Stomach smooth muscle (tissue), 2 donors: Measurements from ENCODE around the gene ANKRD16.

ENCODE experiments used
- H3K27ac ChIP-seq: one replicate; pipeline ENCODE4 v1.7.0; 2013; ENCODE audit warnings: mild to moderate bottlenecking, low read length, inconsistent platforms
- H3K27me3 ChIP-seq, 2 donors: one replicate each; pipeline ENCODE4 v1.7.0; 2013; ENCODE audit warnings: low read length in 2 of 2; ENCODE audit not compliant: insufficient read depth in 2 of 2, control insufficient read depth in 1 of 2
- H3K36me3 ChIP-seq, 2 donors: one replicate each; pipeline ENCODE4 v1.7.0; 2013; ENCODE audit warnings: low read length in 2 of 2; ENCODE audit not compliant: control insufficient read depth in 2 of 2, insufficient read depth in 2 of 2
- H3K4me1 ChIP-seq: one replicate; pipeline ENCODE4 v1.7.0; 2013; ENCODE audit warnings: low read length; ENCODE audit not compliant: control insufficient read depth, insufficient read depth
- H3K4me3 ChIP-seq, 2 donors: one replicate each; pipeline ENCODE4 v1.7.0; 2013; ENCODE audit warnings: low read length in 2 of 2
- H3K9ac ChIP-seq, 2 donors: one replicate each; pipeline ENCODE4 v1.7.0; 2013; ENCODE audit warnings: low read length in 2 of 2, mild to moderate bottlenecking in 1 of 2
- H3K9me3 ChIP-seq, 2 donors: one replicate each; pipeline ENCODE4 v1.7.0; 2013; ENCODE audit warnings: low read length in 2 of 2; ENCODE audit not compliant: control insufficient read depth in 2 of 2
- donor health status: healthy.
- donor health status: Pancreatic carcinoma.

The ANKRD16 gene

GRCh38 chr10:5894403-5894802 lies 4.7 kb upstream of the ANKRD16 start:
- no peak overlapping the region for H3K4me3 ChIP-seq
- peaks cover 0 to 7% of the 10 kb centered on the region in 2 donors for H3K9me3 ChIP-seq
- no peaks in the 10 kb centered on the region for H3K27me3 ChIP-seq
- H3K36me3 ChIP-seq, result peaks cover 15 to 23% of the 10 kb centered on the region in 2 donors
- peaks cover 19% of the 10 kb centered on the region for H3K4me1 ChIP-seq
- no peak overlapping the region for H3K27ac ChIP-seq
- H3K9ac ChIP-seq, result no peak overlapping the region

DNA sequence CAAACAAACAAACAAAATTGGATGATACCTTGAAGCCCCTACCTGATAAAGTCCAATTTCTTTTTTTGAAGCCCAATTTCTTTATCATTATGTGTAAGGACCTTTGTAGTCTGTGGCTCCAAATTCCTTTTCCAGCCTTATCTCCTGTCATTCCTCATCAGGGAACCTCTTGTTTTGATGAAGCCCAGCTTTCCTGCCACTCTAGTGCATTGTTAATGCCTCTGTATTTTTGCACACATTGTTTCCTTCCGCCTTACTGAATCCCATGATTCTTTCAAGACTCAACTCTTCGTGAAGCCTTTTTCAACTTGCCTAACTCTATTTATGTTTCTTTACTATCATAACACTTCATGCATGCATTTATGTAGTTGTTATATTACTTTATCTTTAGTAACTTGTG lies 3.6 kb upstream of the ANKRD16 start:
- Histone ChIP-seq H3K9me3 (peaks cover 0 to 6% of the 10 kb centered on the region in 2 donors), H3K36me3 (peaks cover 15 to 20% of the 10 kb centered on the region in 2 donors), H3K27ac (no peak overlapping the region), H3K27me3 (no peaks in the 10 kb centered on the region), H3K4me1 (peaks cover 24% of the 10 kb centered on the region), H3K9ac (no peak overlapping the region), H3K4me3 (no peak overlapping the region)

DNA sequence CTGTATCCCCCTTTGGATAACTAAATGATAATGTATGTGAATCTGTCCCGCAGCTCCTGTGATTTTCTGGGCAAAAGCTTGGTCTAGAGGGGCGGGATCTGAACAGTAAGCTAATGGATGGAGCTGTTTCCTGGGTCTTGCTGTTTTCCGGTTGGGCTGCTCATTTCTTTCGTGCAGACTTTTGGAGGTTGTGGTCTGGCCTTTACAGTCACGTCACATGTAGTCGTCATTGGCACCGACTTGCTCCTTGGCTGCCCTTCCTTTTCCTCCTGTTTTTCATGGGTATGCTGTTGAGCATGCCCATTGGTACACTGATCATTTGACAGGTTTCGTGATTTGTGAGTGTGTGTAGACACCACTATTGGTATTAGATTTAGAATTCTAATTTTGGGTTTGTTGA lies 2.3 kb upstream of the ANKRD16 start:
- Histone ChIP-seq H3K27ac (no peak overlapping the region), H3K27me3 (no peaks in the 10 kb centered on the region), H3K36me3 (peaks cover 13 to 20% of the 10 kb centered on the region in 2 donors), H3K4me3 (no peak overlapping the region), H3K4me1 (peaks cover 31% of the 10 kb centered on the region), H3K9ac (no peak overlapping the region), H3K9me3 (no peaks in the 10 kb centered on the region)

DNA sequence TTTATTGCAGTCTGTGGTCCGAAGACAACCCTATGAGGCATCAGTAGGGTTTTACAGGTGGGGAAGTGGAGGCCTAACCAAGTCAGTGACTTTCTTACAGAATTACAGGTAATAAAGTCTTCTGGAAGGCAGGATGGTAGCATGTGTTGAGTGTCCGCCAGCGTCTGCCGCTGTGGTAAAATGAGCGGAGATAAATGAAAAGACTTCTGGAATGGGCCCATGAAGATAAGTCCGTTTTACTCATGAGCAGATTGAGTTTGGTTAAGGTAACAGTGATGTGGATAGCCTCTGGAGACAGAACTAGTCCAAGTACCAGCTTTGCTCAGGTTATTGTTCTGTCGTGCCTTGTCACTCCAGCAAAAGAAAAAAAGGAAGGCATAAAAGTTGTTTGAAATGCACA lies 1.3 kb upstream of the ANKRD16 start:
- H3K9me3 ChIP-seq, result no peaks in the 10 kb centered on the region
- H3K4me1 ChIP-seq, result peaks cover 31% of the 10 kb centered on the region
- H3K4me3 ChIP-seq, result peak overlapping the region; percentile 89 to 94
- no peaks in the 10 kb centered on the region for H3K27me3 ChIP-seq
- peak overlapping the region; percentile 81 to 90 for H3K9ac ChIP-seq
- peak overlapping the region; percentile 37 for H3K27ac ChIP-seq
- peaks cover 15 to 17% of the 10 kb centered on the region in 2 donors for H3K36me3 ChIP-seq

- Histone ChIP-seq H3K4me3 (peak overlapping the region; percentile 89 to 94), H3K9ac (peak overlapping the region; percentile 81 to 90), H3K9me3 (no peaks in the 10 kb centered on the region), H3K27ac (peak overlapping the region; percentile 37), H3K36me3 (peaks cover 16% of the 10 kb centered on the region in 2 donors), H3K4me1 (peaks cover 31% of the 10 kb centered on the region), H3K27me3 (no peaks in the 10 kb centered on the region)
Observed at GRCh38 chr10:5890452-5890915, 791 bp upstream of the ANKRD16 start.

DNA sequence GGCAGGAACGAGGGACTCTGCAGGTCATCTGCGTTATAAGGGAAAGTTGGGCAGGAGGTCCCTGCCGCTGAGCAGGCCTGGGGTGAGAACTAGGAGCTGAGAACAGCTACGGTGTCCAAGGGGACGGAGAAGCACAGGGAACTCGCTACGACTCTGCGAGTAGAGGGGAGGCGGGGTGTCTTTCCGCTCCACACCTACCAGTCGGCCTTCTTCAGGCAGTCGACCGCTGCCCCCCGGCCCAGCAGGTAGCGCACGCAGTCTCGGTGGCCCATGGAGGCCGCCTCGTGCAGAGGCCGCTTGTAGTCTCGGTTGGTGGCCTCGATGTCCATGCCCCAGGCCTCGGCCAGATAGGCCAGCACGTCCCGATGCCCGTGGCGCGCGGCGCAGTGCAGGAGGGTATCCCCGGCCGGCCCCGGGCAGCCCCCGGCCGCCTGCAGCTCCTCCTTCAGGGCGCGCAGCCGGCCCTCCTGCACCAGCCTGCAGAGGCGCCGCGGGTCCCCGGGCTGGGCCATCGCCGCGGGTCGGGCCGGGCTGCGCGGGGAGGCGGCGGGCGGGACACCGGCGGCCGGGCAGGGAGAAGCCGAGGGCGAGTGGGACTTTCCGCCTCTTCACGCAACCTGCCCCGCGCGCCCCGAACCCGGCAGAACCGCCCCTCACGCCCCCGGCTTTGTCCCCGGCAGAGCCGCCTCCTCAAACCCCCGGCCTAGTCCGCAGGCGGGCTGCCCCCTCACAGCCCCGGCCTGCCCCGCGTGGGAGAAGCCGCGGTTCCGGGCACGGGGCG lies 660 bp downstream of the ANKRD16 start:
- peak overlapping the region; percentile 59 to 87 for H3K4me3 ChIP-seq
- H3K9ac ChIP-seq, result peak overlapping the region; percentile 24 to 72
- H3K27me3 ChIP-seq, result no peaks in the 10 kb centered on the region
- H3K9me3 ChIP-seq, result no peaks in the 10 kb centered on the region
- H3K27ac ChIP-seq, result peak overlapping the region; percentile 53
- peaks cover 10 to 12% of the 10 kb centered on the region in 2 donors for H3K36me3 ChIP-seq
- H3K4me1 ChIP-seq, result peaks cover 31% of the 10 kb centered on the region

DNA sequence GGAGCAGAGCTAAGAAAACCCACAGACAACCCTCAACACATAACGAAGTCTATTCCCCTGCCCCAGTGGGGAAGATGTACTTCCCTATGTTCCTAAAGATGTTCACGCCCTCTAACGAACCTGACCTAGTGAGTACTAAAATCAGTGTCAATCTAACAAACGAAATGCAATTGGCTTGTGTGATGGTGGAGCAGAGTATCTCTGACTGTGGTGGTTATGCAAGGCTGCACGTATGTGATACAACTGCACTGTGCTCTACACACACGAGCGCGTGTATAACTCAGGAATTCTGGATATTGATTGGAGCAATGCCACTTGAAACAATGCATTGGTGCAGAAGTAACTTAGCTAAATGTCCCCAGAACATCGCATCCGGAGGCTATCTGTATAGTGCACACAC lies 1.3 kb downstream of the ANKRD16 start:
- peak overlapping the region; percentile 3 for H3K27ac ChIP-seq

GRCh38 chr10:5887641-5888040 lies 2.1 kb downstream of the ANKRD16 start:
- H3K4me3 ChIP-seq, result peak overlapping the region; percentile 59 to 87
- no peaks in the 10 kb centered on the region for H3K27me3 ChIP-seq
- peak overlapping the region in 1 of 2 donors; percentile 24 for H3K9ac ChIP-seq
- H3K36me3 ChIP-seq, result peaks cover 20 to 22% of the 10 kb centered on the region in 2 donors
- no peaks in the 10 kb centered on the region for H3K9me3 ChIP-seq
- peaks cover 31% of the 10 kb centered on the region for H3K4me1 ChIP-seq
- no peak overlapping the region for H3K27ac ChIP-seq

More for the DNA sequence above, 1.3 kb downstream of the ANKRD16 start:
- H3K9ac ChIP-seq, result peak overlapping the region; percentile 24 to 72
- H3K27me3 ChIP-seq, result no peaks in the 10 kb centered on the region
- H3K36me3 ChIP-seq, result peaks cover 15 to 16% of the 10 kb centered on the region in 2 donors
- H3K4me3 ChIP-seq, result peak overlapping the region; percentile 59 to 87
- H3K9me3 ChIP-seq, result no peaks in the 10 kb centered on the region
- peaks cover 31% of the 10 kb centered on the region for H3K4me1 ChIP-seq

GRCh38 chr10:5887029-5887428 lies 2.7 kb downstream of the ANKRD16 start:
- Histone ChIP-seq H3K4me1 (peaks cover 30% of the 10 kb centered on the region), H3K27me3 (no peaks in the 10 kb centered on the region), H3K27ac (no peak overlapping the region), H3K9ac (peak overlapping the region in 1 of 2 donors; percentile 15), H3K4me3 (no peak overlapping the region), H3K36me3 (peaks cover 23 to 26% of the 10 kb centered on the region in 2 donors), H3K9me3 (no peaks in the 10 kb centered on the region)

GRCh38 chr10:5885619-5886018 lies 4.1 kb downstream of the ANKRD16 start:
- Histone ChIP-seq H3K9ac (no peak overlapping the region), H3K27ac (no peak overlapping the region), H3K4me1 (peaks cover 17% of the 10 kb centered on the region), H3K36me3 (peaks cover 24 to 28% of the 10 kb centered on the region in 2 donors), H3K27me3 (no peaks in the 10 kb centered on the region), H3K9me3 (no peaks in the 10 kb centered on the region), H3K4me3 (no peak overlapping the region)

DNA sequence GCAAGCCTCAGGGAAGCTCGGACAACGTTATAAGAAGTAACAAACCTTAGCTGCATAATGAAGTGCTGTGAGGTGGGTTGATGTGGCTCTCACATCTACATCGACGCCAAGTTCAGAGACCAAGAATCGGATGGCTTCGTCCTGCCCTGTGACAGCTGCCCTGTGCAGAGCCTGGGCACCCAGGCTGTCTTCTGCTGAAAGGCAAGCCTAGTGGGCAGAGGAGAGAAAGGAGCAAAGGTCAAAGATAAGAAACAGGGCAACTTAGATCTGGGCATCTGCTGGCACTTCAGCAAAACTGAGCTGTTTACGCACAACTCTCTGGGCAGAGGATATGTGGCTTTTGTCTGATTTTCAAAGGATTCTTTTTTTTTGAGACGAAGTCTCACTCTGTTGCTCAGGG lies 6.7 kb downstream of the ANKRD16 start:
- H3K9ac ChIP-seq, result no peak overlapping the region
- H3K27me3 ChIP-seq, result no peaks in the 10 kb centered on the region
- no peak overlapping the region for H3K27ac ChIP-seq
- peaks cover 4% of the 10 kb centered on the region for H3K4me1 ChIP-seq
- H3K9me3 ChIP-seq, result no peaks in the 10 kb centered on the region
- H3K4me3 ChIP-seq, result no peak overlapping the region
- peaks cover 36 to 41% of the 10 kb centered on the region in 2 donors for H3K36me3 ChIP-seq
